OCI-LY3 (cell line): ENCODE results near the gene RNU5D-1.

Source experiments
- EZH2phosphoT487 ChIP-seq: fragments of 200-600 bp; shearing (Covaris generic); IDR thresholded peaks from 2 replicates; pipeline ENCODE4 v1.6.1; 2018; ENCODE audit warnings: antibody characterized with exemption, mixed run types, low read depth
- TF ChIP-seq, protein P1 (sequence below): fragments of 200-600, 300-600 bp; sonication (generic); IDR thresholded peaks from 2 replicates; pipeline ENCODE4 v1.5.1; 2014; ENCODE audit warnings: antibody characterized with exemption, low read length, low read depth

DNA sequence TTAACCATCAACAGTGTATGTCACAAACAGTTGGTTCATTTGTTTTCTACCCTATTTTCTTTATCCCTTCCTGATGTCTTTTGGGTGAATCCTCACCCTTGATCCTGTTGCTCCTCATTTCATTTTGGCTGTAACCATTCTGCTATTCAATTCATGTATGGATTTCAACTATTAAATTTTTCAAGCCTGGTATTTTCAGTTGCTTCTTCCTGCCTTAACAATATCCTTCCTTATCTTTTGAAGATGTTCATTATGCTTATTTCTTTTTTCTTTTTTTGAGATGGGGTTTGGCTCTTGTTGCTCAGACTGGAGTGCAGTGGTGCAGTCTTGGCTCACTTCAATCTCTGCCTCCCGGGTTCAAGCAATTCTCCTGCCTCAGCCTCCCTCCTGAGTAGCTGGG is 2.8 kb upstream of the RNU5D-1 start:
- TF ChIP-seq, protein P1, sequence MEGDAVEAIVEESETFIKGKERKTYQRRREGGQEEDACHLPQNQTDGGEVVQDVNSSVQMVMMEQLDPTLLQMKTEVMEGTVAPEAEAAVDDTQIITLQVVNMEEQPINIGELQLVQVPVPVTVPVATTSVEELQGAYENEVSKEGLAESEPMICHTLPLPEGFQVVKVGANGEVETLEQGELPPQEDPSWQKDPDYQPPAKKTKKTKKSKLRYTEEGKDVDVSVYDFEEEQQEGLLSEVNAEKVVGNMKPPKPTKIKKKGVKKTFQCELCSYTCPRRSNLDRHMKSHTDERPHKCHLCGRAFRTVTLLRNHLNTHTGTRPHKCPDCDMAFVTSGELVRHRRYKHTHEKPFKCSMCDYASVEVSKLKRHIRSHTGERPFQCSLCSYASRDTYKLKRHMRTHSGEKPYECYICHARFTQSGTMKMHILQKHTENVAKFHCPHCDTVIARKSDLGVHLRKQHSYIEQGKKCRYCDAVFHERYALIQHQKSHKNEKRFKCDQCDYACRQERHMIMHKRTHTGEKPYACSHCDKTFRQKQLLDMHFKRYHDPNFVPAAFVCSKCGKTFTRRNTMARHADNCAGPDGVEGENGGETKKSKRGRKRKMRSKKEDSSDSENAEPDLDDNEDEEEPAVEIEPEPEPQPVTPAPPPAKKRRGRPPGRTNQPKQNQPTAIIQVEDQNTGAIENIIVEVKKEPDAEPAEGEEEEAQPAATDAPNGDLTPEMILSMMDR = no peak
- no peak for TF ChIP-seq EZH2phosphoT487
